Activated naive CD4-positive, alpha-beta T cell treated with anti-CD3 and anti-CD28 coated beads, Interleukin-2, amount 10 ng/mL, durations not matched to agents 7 days and 5 days (primary cell): Measurements from ENCODE around the gene UGT2B11.
"Not testable (repeated sequence)": the region's sequence is repeated elsewhere in the genome, so short reads cannot be mapped to it uniquely, and the experiment has no call there.

Experiments used
- CTCF ChIA-PET: fragments of 350-600 bp; sonication (Branson Sonifier 250); formaldehyde crosslinking; loops from one replicate; lab custom pipeline; 2021; ENCODE audit warnings: antibody characterized with exemption; lab: Charles Lee
- DNase-seq: peaks from one replicate; pipeline ENCODE4 v3.0.0-alpha.2; 2020
- H3K27ac Mint-ChIP-seq: one replicate; pipeline ENCODE4 v1.8.0; 2021; ENCODE audit warnings: mild to moderate bottlenecking, moderate library complexity, mixed read lengths
- H3K27me3 Mint-ChIP-seq: one replicate; pipeline ENCODE4 v1.8.0; 2021; ENCODE audit warnings: mild to moderate bottlenecking, mixed read lengths
- H3K36me3 Mint-ChIP-seq: one replicate; pipeline ENCODE4 v1.8.0; 2021; ENCODE audit warnings: mixed read lengths
- H3K4me1 Mint-ChIP-seq: one replicate; pipeline ENCODE4 v1.8.0; 2021; ENCODE audit warnings: mixed read lengths
- H3K4me3 Mint-ChIP-seq: one replicate; pipeline ENCODE4 v1.8.0; 2021; ENCODE audit warnings: mild to moderate bottlenecking, moderate library complexity, mixed read lengths
- H3K9me3 Mint-ChIP-seq: one replicate; pipeline ENCODE4 v1.8.0; 2021; ENCODE audit warnings: mixed read lengths

The UGT2B11 gene

DNA sequence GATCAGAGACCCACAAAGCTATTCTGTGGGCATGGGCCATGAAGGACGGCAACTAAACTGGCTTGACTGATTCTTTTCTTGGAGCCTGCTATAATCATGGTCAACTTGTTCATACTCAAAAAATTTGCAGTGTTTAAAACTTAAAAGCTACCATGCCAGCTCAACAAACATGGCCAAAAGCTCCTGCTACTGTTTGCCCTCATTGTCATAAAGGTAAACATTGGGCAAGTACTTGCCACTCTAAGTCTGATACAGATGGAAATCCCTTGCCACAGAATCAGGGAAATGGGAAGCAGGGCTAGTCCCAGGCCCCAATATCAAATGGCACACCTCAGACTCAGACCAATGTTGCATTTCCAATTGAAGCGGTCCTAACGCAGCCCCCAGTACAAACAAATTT is 20.4 kb downstream of the UGT2B11 start:
- Mint-ChIP-seq H3K9me3 (peaks cover 2% of the 10 kb centered on the region), H3K4me3 (no peak overlapping the region), H3K4me1 (no peaks in the 10 kb centered on the region)

DNA sequence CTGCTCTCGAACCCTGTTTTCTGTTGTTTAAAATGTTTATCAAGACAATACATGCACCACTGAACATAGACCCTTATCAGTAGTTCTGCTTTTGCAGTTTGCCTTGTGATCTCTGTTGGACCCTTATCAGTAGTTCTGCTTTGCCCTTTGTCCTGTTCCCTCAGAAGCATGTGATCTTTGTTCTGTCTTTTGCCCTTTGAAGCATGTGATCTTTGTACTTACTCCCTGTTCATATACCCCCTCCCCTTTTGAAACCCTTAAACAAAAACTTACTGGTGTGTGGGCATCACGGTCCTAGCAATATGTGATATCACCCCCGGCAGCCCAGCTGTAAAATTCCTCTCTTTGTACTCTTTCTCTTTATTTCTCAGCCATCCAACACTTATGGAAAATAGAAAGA is 22.6 kb downstream of the UGT2B11 start:
- H3K9me3 Mint-ChIP-seq, CTCF ChIA-PET, DNase-seq: not testable (repeated sequence)

More for the DNA sequence above, 20.4 kb downstream of the UGT2B11 start:
- Mint-ChIP-seq H3K36me3 (no peaks in the 10 kb centered on the region), H3K27ac (no peak overlapping the region), H3K27me3 (no peaks in the 10 kb centered on the region)
- CTCF ChIA-PET: no interaction called here
- DNase-seq: no peak

DNA sequence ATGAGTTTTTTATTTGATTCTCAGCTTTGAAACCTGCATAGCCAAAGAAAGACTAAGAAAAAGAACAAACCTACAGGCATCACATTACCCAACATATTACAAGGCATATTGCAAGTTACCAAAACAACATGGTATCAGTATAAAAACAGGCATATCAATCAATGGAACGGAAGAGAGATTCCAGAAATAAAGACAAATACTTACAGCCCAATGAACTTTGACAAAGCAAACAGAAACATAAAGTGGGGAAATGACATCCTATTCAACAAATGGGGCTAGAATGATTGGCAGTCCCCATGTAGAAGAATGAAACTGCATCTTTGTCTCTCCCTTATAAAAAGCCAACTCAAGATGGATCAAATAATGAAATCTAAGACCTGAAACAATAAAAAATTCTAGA is 23.9 kb downstream of the UGT2B11 start:
- CTCF ChIA-PET, H3K27ac Mint-ChIP-seq, H3K27me3 Mint-ChIP-seq, H3K36me3 Mint-ChIP-seq, H3K9me3 Mint-ChIP-seq, H3K4me3 Mint-ChIP-seq, DNase-seq, H3K4me1 Mint-ChIP-seq: not testable (repeated sequence)

More for the DNA sequence above, 22.6 kb downstream of the UGT2B11 start:
- not testable (repeated sequence) for H3K36me3 Mint-ChIP-seq, H3K27ac Mint-ChIP-seq, H3K27me3 Mint-ChIP-seq, H3K4me3 Mint-ChIP-seq, H3K4me1 Mint-ChIP-seq

DNA sequence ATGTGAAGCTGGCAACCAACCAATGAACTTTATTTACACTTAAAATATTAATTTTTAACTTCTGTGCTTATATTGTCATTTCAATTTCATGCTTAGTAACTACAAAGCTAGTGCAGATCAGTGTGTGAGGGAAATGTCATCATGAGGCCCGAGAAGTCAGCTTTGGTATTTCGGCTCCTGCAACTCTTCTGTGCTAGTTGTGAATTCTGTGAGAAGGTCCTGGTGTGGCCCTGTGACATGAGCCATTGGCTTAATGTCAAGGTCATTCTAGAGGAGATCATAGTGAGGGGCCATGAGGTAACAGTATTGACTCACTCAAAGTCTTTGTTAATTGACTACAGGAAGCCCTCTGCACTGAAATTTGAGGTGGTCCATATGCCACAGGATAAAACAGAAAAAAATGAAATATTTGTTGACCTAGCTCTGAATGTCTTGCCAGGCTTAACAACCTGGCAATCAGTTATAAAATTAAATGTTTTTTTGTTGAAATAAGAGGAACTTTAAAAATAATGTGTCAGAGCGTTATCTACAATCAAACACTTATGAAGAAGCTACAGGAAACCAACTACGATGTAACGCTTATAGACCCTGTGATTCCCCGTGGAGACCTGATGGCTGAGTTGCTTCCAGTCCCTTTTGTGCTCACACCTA is 32.9 kb downstream of the UGT2B11 start:
- H3K27me3 Mint-ChIP-seq, DNase-seq, H3K9me3 Mint-ChIP-seq, H3K4me1 Mint-ChIP-seq, H3K27ac Mint-ChIP-seq, H3K4me3 Mint-ChIP-seq, H3K36me3 Mint-ChIP-seq, CTCF ChIA-PET: not testable (repeated sequence)

GRCh38 chr4:69179817-69180216 is 34.7 kb downstream of the UGT2B11 start:
- CTCF ChIA-PET, H3K36me3 Mint-ChIP-seq, H3K4me3 Mint-ChIP-seq, H3K4me1 Mint-ChIP-seq, DNase-seq, H3K27me3 Mint-ChIP-seq, H3K27ac Mint-ChIP-seq, H3K9me3 Mint-ChIP-seq: not testable (repeated sequence)

DNA sequence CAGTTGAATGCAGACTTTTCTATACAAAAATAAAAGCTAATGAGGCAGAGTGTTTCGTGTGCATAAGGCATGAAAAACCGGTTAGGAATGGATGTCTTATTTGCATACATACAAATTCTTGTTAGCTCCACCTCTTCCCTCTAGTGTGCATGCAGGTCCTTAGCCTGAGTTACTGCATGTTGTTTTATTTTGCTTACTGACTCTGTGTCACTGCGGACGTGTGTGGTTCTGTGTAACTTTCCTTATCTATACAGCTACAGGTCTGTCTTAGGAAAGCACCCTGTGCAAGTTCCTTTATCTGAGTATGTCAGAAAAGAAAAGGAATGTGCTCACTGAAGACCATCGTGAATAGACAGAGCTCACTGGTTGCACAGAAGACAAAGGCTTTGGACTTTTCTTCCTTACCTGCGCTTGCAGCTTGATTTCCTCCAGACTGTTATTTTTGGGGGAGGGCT is 35.8 kb downstream of the UGT2B11 start:
- H3K4me3 Mint-ChIP-seq, H3K4me1 Mint-ChIP-seq, H3K27ac Mint-ChIP-seq, H3K36me3 Mint-ChIP-seq, DNase-seq, H3K27me3 Mint-ChIP-seq, CTCF ChIA-PET, H3K9me3 Mint-ChIP-seq: not testable (repeated sequence)

DNA sequence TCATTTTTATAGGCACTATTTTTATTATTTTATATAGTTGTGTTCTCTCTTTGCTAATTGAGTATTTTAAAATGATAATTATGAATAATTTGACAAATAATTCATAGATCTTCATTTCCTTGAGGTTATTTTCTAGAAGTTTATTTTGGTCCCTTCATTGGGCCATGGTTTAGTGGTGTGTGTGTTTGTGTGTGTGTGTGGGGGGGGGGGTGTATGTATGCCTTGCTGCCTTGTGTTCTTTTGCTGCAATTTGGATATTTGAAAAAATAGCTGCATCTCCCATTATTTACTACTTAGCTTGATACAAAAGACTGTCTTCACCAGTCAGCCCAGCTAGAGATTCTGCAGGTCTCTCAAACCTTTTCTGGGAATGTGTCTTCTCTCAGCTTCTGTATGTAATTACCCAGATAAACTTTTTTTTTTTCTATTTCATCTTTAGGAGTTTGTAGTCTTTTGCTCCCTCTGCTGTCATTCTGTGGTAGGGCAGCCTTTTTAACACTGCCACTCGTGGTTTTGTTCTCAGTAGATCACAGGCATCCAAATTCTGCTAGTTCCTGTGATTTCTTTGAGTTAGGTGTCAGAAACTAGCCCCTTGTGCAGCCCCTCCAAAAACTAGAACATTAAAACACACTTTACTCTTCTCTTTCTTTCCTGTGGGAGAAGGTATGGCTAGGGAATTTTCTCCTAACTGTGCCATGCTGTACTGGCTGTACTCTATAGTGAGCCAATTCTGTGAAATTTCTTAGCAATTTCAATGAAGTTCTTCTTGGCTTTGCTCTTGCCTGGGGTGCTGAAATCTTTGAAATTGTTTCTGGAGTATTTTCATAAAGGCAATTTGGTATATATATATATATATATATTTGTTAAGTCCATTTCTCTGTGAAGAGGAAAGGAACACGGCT is 44.1 kb downstream of the UGT2B11 start:
- peak; percentile 54 for DNase-seq
- not testable (repeated sequence) for H3K27me3 Mint-ChIP-seq, H3K9me3 Mint-ChIP-seq

DNA sequence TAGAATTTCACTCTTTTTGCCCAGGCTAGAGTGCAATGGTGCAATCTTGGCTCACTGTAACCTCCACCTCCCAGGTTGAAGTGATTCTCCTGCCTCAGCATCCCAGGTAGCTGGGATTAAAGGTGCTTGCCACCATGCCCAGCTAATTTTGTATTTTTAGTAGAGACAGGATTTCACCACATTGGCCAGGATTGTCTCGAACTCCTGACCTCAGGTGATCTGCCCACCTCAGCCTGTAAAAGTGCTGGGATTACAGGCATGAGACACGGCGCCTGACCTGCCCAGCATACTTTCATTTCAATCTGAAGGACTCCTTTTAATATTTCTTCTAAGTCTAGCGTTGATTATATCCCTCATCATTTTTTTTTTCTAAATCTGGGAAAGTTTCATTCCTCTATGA is 45.4 kb downstream of the UGT2B11 start:
- CTCF ChIA-PET: interaction anchor here (1.2 kb wide), 1 partner anchor 16 kb away, joined by 3 read pairs; no protein-coding TSS in a partner anchor
- H3K36me3 Mint-ChIP-seq, DNase-seq, H3K4me3 Mint-ChIP-seq, H3K9me3 Mint-ChIP-seq, H3K27ac Mint-ChIP-seq, H3K4me1 Mint-ChIP-seq, H3K27me3 Mint-ChIP-seq: not testable (repeated sequence)

More for the DNA sequence above, 44.1 kb downstream of the UGT2B11 start:
- H3K4me3 Mint-ChIP-seq, H3K27ac Mint-ChIP-seq, H3K4me1 Mint-ChIP-seq, H3K36me3 Mint-ChIP-seq: not testable (repeated sequence)
- CTCF ChIA-PET: interaction anchor here (0.6 to 1.2 kb wide), 5 partner anchors 17 to 687 kb away, joined by 3 to 7 read pairs (median 3); no protein-coding TSS in a partner anchor

- Mint-ChIP-seq H3K4me1 (no peaks in the 10 kb centered on the region), H3K9me3 (no peaks in the 10 kb centered on the region), H3K27ac (no peak overlapping the region), H3K4me3 (no peak overlapping the region), H3K27me3 (no peaks in the 10 kb centered on the region), H3K36me3 (no peaks in the 10 kb centered on the region)
- no peak for DNase-seq
- CTCF ChIA-PET: no interaction called here
These were observed 47.2 kb downstream of the UGT2B11 start for GRCh38 chr4:69167300-69167699.

DNA sequence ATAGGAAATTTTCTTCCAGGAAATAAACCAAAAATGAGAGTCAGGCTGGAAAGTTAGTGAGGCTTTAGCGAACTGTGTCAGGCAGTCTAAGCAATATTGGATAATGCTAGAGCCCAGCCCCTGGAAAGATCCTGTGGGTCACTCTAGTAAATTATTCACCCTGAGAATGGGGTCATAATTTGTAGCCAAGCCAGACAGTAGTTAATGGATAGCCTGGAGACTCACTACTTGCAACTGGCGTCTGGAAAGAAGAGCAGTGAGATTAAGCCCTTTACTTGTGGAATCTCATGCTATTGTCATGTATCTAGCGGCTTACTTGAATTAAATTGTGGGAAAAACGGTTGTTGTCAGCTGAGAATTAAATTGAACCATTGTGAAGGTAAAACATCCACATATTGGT is 48.2 kb downstream of the UGT2B11 start:
- H3K4me3 Mint-ChIP-seq, H3K9me3 Mint-ChIP-seq, H3K27me3 Mint-ChIP-seq, DNase-seq, H3K4me1 Mint-ChIP-seq, H3K27ac Mint-ChIP-seq, H3K36me3 Mint-ChIP-seq, CTCF ChIA-PET: not testable (repeated sequence)

- H3K4me3 Mint-ChIP-seq, H3K9me3 Mint-ChIP-seq, H3K27ac Mint-ChIP-seq, H3K27me3 Mint-ChIP-seq, H3K4me1 Mint-ChIP-seq, H3K36me3 Mint-ChIP-seq, CTCF ChIA-PET, DNase-seq: not testable (repeated sequence)
These were observed 48.8 kb downstream of the UGT2B11 start for GRCh38 chr4:69165707-69166106.

- H3K4me3 Mint-ChIP-seq: no peak overlapping the region
- no peaks in the 10 kb centered on the region for H3K36me3 Mint-ChIP-seq
- no peaks in the 10 kb centered on the region for H3K4me1 Mint-ChIP-seq
- no peaks in the 10 kb centered on the region for H3K27me3 Mint-ChIP-seq
- no peaks in the 10 kb centered on the region for H3K9me3 Mint-ChIP-seq
- CTCF ChIA-PET: no interaction called here
- no peak for DNase-seq
- no peak overlapping the region for H3K27ac Mint-ChIP-seq
These were observed 57.6 kb downstream of the UGT2B11 start for GRCh38 chr4:69156913-69157312.

DNA sequence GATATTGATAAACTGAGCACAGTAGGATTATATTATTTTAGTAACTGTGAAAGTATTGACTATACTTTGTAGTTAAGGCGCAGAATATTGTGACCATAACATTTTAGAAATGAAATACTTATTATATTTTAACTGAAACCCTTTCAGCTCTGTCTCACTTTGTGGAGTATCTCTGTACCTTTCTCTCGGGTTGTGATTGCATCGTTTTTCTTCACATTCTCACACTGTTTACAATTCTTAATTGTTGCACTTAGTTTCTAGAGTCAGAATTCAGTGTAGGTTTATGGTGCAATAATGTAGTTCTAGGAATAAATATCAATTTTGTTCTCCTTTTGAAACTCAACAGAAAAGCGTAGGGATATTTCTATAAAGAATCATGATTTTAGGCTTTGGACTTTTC is 60.5 kb downstream of the UGT2B11 start:
- no peaks in the 10 kb centered on the region for H3K36me3 Mint-ChIP-seq
- H3K4me3 Mint-ChIP-seq: no peak overlapping the region
- H3K27ac Mint-ChIP-seq: no peak overlapping the region
- H3K9me3 Mint-ChIP-seq: no peaks in the 10 kb centered on the region
- H3K27me3 Mint-ChIP-seq: no peaks in the 10 kb centered on the region
- DNase-seq: no peak
- CTCF ChIA-PET: no interaction called here
- H3K4me1 Mint-ChIP-seq: no peaks in the 10 kb centered on the region
